CD4-positive, alpha-beta T cell treated with Interleukin-6 at 100 ng/mL for 8 hours (primary cell): ENCODE results near the gene TUSC2.

ENCODE experiments used
- DNase-seq: peaks from one replicate; pipeline ENCODE4 v3.0.0-alpha.2; 2020; ENCODE audit warnings: mixed read lengths, low spot score

TUSC2 gene, protein sequence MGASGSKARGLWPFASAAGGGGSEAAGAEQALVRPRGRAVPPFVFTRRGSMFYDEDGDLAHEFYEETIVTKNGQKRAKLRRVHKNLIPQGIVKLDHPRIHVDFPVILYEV

DNA sequence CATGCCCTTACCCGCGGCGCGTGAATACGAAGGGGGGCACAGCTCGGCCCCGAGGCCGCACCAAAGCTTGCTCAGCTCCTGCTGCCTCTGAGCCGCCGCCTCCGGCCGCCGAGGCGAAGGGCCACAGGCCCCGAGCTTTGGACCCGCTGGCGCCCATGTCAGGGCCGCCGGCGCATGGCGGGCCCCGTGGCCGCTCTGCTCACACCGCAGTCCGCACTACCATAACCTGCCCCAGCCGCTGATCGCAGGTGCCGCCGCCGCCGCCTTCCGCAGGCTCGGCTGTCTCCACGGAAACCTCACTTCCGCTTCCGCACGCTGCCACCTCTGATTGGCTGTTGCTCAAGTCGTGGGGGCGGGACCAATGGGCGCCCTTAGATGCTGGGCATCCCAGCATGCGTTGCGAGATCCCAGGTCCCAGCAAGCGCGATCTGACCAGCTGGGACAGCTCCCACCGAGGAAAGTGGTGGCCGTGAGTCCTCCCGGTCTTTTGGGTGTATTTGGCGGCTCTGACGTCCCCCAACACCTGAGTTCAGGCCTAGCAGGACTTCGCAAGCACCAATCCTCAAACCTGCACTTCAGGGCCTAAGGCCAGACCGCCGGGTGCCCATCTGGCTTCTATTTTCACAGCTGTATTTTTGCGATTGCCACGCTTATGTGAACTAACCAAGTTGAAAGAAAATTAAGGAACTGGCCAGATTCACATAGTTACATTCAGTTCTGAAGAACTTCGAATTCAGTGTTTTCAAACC, at the start of gene TUSC2:
TUSC2 (minus strand) TSS at position 281 of the 749 bp plus-strand sequence; CDS start at position 157, 124 bp downstream.
- peak; percentile 94 for DNase-seq

DNA sequence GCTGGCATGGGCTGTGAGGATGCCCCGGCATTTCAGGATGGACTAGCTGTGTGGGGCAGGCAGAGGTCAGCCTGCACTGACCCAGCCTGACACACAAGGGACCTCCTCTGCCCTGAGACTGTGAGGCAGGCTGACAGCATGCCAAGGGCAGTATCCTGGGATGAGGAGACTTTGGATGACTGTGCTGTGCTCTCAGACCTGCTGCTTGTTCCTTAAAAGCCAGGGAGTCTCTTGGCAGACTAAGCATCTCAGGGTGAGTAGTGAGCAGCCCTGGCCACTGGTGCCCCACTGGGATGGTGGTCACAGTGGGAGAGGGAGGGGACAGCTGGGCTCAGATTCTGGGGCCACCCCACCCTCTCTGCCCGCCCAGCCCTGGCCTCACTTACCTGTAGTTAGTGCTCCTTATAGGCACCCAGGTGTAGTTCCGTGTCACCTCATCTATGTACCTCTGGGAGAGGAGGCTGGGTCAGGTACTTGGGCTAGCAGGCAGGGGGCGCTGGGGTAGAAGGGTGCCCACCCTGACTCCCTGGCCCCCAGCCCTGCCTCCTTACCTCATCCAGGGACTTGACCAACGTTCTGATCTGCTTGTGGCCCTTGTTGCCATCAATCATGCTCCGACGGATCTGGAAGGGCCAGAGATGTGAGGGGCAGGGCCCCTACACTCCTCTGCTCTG, 47.4 kb upstream of the TUSC2 start:
- DNase-seq = no peak

DNA sequence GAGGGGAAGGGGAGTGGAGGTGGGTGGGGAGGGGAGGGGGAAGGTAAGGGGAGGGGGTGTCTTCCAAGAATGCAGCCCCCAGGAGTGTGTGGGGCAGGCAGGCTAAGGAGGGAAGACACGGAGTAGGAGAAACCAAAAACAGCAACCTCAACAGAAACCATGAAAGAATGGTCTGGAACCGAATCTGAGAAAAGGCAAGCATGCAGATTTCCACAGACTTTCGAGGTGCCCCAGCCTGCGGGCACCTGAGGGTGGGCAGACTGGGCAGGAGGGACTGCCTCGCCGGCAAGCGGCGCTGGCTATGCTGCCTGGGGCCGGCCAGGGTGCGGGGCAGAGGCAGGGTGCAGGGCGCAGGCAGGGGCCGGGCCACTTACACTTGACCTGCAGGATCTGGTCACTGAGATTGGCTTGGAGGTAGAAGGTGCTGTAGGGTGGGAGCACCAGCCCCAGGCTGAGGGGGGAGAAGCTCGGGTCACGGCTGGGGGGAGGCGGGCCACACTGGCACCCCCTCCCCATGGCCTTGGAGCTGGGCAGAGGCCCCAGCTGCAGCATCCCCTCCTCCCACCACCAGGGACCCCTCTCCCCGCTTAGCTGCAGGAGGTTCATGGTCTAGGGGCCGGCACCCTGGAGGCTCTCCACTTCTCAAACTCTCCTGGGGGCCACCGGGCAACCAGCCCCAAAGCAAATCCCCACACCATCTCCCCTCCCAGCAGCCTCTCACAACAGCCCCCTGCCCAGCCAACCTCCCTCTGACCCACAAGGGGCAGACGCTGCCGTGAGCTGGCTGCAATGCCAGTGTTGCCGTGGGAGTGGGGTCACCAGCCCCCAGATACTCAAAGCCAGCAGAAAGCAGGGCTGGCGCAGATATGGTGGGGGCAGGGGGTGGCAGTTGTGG, 46.6 kb upstream of the TUSC2 start:
- no peak for DNase-seq

DNA sequence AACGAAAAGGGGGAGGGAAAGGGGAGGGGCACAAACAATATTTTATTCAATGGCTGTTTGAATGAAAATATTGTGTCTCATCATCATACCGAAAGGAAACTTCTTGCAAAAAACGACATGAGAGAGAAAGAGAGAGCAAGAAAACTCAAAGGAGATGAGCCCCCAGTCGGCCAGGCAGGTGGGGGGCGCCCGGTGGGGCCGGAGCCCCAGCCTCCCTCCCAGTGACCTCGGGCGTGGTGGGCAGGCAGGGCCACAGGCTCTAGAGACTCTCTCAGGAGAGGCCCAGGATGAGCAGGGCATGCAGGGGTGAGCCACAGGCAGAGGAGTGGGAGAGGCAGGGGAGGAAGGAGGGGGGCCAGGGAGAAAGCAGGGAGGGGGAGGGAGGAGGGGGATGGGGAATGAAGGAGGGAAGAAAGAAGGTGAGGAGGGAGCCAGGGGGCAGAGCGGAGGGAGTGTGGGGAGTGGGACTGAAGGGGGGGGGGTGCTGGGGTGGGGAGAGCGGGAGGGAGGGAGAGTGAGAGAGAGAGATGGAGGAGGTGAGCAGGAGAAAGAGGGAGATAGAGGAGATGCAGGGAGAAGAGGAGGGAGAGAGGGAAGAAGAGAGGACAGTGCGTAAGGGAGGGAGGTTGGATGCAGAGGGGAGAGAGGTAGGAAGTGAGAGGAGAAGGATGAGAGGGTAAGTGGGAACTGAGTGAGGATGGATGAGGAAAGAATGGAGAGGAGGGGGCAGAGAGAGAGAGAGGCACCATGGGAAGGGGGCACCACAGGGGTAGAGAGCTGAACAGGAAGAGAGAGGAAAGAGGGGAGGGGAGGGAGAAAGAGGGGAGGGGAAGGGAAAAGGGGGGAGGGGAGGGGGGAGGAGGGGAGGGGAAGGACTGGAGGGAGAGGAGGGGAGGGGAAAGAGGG, 45.4 kb upstream of the TUSC2 start:
- no peak for DNase-seq

DNA sequence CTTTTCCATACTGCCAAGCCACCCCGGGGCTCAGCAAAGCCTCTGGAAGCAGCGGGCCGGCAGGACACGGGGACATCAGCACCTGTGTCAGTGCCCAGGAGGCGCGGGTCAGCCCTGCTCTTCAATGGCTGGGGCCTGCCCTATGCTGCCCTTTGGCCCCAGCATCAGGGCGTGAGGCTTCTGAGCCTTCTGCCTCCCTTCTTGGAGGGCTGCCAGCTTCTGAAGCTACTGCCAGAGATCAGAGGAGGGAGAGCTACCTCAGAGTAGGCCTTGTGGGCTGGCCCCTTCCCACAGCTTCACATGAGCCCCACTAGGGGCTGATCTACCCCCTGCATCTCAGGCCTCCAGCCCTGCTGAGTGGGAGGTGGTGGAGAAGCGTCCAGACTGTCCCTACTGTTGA, 44.3 kb upstream of the TUSC2 start:
- no peak for DNase-seq

DNA sequence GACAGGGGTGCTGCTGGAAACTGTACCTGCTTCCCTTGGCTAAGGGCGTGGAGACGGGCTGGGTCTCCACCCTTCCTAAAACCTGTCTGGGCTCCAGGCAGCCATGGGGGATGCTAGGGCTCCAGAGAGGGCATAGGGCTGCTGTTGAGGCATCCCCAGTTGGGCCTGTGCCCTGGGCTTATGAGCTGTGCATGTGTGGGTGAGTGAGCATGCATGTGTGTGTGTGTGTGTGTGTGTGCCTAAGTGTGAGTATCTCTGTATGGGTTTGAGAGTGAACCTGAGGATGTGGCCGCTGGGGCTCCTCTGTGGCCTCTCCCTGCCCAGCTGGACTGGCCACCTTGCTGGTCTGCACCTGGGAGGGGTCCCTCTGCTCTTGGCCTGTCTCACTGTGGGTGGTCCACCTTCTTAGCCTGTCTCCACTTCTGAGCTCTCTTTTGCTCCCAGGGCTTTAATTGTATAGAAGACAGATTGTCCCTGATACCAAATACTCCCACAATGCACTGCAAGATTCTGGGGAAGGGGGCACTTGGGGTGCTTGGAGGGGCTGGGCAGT, 43.2 kb upstream of the TUSC2 start:
- DNase-seq = no peak

DNA sequence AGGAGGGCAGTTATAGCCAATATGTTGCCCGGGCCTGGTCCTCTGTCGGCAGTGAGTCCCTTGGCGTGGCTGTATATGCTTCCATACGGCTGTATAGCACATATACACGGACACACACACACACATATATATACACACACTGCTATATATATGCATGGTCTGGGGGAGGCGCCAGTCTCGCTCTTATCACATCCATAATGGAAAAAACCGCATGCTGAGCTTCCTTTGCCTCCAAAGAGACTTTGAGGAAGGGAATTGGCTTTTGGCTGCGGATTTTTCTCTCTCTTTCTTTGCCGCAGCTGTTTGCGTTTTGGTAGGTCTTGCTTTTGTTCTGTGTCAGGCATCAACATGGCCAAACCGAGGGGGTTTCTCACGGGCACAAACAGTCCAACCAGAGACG, 42.6 kb upstream of the TUSC2 start:
- DNase-seq = no peak

DNA sequence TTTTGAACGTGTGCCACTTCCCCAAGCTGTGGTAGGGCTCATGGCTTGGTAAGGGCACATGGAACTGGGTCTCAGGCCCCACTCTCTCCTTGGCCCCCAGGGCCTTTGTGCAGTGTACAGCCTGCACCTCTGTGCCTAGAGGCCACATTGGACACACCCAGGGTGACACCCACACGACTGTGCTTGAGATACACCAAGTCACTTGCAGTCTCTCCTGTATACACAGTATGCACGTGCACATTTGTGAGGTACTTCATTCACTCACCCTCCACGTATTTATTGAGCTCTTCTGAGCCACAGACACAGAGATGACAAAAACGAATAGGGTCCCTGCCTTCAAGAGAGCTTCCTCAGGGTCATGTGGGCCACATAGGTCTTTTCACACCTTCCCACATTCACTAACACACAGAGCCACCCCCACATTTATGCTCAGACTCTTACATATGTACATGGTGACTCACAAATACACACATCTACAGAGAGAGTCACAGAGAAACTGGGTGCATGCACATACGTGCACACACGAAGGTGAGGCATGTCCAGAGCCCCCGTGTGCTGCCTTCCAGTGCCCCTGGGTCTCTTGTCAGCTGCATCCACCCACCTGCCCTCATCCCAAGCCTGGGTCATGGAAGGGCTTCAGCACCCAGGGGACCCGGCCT, 41.1 kb upstream of the TUSC2 start:
- no peak for DNase-seq

DNA sequence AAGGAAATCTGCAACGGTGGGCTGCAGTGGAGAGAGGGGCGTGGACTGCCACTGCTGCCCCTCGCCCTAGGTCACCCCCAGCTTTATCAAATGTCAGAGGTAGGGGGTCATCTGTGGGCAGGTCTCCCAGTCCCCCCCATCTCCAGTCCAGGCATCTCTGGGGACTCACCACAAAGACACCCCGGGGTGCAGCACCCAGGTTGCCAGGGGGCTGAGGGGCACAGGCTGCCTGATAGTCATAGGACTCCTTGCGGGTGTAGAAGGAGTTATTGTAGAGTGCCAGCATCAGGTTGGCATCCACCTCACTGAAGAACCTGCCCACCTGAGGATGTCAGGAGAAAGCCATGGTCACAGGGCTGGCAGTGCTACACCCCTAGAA, 37.8 kb upstream of the TUSC2 start:
- DNase-seq = no peak

DNA sequence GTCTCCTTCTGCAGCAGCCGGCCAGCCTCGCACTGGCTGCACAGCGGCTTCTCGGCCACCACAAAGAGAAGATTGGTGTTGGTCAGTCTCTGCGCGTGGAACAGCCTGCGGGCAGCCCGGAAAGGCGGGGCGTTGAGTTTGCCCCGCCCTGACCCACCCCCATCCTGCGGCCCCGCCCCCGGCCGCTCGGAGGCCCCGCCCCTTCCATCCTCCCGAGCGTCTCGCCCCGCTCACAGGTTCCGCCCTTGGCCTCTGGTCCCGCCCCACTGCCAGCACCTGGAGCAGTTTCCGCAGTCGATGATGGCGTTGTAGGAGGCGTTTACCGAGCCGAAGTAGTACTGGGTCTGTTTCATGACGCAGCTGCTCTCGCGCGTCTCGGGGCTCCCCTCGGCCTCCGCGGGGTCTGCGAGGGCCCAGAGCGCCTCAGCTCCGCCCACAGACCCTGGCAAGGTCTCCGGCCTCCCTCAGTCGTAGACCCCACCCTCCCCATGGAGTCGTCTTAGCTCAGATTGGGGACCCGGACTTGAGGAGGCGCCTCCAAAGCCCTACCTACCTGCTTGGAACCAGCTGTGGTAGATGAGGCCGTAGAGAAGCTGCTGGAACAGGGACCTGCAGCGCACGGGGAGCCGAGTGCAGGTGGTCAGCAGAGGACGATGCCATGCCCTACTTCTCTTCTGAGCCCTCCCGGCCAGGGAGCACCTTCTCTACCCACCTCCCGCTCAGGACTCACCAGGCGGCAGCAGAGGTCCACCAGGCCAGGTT, 37.2 kb upstream of the TUSC2 start:
- DNase-seq = peak; percentile 94

DNA sequence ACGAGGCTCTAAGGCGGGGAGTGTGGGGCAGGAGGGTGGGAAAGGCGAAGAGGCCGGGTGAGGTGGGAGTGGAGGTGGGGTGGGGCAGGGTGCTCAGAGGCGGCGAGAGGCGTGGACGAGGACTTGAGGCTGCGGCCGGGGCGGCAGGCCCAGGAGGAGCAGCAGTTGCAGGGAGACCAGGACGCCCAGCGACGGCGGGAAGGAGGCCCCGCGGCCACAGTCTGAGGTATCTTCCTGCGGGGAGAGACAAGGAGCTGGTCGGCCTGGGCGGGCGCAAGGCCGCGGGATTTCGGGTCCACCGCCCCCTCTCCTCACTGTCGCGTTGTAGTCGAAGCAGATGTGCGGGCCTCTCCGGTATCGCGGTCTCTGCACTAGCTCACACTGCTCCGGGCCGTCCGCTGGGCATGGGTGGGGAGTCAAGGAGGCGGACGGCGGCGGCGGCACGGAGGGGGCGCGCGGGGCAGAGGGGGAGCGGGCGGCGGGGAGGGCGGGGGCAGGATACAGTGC, 36.6 kb upstream of the TUSC2 start:
- no peak for DNase-seq

DNA sequence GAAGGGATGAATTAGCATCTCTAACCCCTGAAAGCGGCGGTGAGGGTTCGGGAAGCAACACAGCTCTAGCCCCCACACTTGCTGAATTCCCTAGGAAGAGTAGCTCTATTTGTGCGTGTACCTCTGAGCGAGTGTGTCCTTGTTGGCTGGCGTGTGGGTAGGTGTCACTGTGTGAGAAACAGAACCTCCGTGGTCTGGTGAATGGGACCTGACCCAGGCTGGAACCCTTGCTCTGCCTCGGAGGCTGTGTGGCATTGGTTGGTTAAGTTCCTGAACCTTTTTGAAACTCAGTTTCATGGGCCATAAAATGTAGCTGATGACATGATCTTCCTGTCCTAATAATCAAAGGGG, 31.7 kb upstream of the TUSC2 start:
- no peak for DNase-seq

DNA sequence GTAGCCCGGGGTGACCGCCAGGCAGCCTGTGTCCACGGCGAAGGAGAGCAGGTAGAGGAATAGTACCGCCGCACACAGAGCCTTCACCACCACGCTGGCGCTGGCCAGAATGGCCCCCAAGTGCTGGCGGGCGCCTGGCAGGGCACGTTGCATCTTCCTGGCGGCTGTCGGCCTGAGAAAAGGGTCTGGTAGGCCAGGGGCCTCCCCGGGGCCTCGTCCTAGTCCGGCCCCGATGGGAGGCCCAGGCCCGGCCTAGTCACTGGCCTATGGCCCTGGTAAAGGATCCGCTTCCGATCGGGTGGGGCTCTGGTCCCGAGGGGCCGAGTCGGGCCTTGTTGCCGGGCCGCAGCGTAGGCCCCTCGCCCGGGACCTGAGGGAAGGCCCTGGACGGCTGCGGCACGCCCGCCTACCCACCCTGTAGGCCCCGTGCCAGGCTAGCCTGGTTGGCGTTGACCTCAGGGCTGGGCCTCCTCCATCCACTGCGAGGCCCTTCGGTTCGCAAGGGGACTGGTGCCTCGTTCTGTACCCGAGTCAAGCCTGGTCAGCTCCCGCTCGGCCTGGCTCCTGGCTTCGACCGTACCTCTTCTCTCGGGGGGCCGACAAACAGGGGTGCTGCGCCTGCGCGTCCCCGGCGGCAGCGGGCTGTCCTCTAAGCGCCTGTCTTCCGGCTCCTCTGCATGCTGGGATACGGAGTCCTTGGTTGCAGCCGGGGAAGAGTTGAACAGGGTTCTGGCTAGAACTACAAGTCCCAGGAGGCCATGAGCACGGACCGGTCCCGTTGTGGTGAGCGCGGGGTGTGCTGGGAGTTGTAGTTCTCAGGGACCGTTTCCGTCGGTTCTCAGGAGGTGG, 31.1 kb upstream of the TUSC2 start, which contains the start of gene TMEM115:
TMEM115 (minus strand) TSS at position 611 of the 849 bp plus-strand sequence; CDS start at position 153, 458 bp downstream.
- DNase-seq = peak; percentile 98

DNA sequence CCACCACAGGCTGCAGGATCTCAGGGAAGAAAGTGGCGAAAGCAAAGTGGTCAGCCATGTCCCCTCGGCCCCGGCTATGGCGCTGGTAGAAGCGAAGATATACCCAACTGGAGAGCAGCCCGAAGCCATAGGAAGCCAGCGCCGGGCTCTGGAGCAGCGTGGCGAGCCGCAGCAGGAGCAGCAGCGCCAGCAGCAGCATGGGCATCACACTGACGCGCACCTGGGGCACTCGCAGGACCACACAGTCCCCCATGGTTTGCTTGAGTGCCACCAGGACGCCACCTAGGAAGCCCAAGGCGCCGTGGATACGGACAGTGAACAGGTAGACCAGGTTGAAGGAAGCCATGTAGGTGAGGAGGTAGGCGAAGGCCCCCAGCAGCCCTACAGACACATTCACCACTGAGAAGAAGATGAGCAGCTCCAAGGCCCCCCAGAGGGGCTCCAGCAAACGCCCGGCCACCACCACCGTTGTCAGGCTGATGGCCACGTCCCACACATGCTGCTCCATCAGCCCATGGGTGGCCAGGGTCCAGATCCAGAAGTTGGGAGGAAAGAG, 30.4 kb upstream of the TUSC2 start:
- DNase-seq = no peak

DNA sequence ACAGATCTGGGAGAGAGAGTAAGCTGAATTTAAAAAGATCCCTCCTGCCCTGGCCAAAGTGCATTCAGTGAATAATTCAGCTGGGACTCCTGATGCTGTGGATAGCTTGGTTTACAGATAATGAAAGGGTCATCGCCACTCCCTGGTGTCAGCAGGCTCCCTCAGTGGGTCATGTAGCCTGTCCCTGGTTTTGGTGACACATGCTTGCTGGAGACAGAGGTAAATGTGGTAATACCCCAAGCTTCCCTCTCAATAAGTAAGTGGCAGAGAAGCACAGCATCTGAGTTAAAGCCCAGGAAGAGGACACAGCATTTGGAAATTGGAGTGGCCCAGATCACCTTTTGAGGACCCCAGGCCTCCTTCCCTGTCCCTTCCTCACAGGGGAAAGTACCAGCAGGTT, 29.5 kb upstream of the TUSC2 start:
- DNase-seq = no peak

DNA sequence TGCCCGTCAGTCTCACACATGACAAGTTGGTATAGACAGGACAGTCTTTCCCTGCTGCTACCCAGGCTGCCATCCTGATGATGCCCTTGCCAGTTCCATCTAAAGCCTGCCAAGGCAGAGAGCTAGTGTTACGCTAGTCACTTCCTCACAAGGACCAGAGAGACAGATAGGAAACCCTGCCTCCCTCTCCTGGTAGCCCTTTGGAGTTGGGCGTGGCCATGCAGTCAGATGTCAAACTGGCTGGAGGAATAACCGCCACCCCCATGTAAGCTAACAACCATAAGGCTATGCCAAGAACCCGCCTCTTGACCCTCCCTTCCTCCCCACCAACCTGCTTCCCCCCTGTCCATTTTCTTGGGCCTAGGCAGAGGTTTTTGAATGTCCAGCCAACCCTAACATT, 28.5 kb upstream of the TUSC2 start:
- DNase-seq = no peak

DNA sequence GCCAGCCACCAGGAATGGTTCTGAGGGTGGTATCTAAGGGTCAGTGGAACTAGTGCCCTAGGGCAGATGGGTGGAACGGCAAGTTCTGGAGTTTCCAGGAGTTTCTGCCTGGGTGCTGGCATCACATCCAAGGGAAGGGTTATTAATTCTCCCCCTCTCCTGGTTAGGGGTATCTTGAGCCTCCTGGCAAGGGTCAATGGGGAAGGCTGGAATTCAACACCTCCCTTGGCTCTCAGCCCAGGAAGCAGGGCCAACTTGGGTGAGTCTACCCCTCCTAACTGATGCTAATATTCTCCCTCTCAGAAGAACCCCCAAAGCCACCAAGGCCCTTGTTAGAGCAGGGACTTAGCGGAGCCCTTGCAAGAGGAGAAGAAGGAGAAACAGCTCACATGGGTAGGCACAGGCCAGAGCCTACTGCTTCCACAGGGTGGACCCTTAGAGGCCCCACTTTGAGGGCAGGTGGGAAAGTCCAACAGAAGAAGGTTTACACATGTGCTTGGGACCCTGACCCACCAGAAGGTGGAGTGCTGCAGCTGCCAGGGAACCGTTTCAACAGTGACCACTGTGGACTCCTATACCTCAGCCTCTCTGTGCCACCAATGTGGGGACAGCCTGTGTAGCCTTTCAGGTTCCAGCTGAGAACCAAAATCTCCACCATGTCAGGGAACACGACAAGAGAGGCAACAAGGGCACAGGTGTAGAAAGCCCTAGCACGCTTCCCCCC, 28.0 kb upstream of the TUSC2 start:
- no peak for DNase-seq

DNA sequence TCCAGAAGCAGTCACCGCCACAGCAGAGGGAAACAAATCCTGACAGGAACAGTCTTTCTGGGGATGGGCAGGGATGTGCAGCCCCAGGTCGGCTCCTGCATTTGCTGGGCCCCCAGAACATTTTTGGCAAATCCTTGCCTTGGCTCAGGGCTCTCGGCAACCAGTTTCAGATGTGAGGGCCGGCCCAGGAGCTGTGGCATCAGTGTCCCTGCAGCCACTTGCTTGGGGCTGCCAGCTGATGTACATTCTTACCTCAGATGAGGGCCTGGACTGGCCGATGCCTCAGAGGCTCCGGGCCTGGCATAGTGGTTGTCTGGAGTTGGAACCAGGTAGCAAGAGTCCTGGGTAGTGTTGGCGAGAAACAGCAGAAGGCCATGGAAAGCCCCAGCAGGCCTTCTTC, 26.8 kb upstream of the TUSC2 start:
- no peak for DNase-seq
